AG09309 (cell line): Measurements from ENCODE around the gene NRXN3.

Source experiments
- DNase-seq: peaks from one replicate; pipeline ENCODE4 v3.0.0-alpha.2; 2010; ENCODE audit warnings: low read depth
- H3K4me3 ChIP-seq: 2 replicates; pipeline ENCODE4 v1.5.1; 2011; ENCODE audit warnings: mild to moderate bottlenecking, low read depth, low read length, moderate library complexity; ENCODE audit not compliant: control insufficient read depth
- CTCF ChIP-seq: IDR thresholded peaks from 2 replicates; pipeline ENCODE4 v1.5.1; 2011; ENCODE audit warnings: mild to moderate bottlenecking, low read depth, low read length, inconsistent platforms; ENCODE audit not compliant: insufficient read depth, control insufficient read depth; ENCODE audit errors: missing control alignments

NRXN3 gene

GRCh38 chr14:78763746-78764145 is 593.6 kb downstream of the NRXN3 start:
- DNase-seq = no peak
- TF ChIP-seq CTCF = no peak
- no peak overlapping the region for H3K4me3 ChIP-seq

- DNase-seq = no peak
- no peak for TF ChIP-seq CTCF
- no peak overlapping the region for H3K4me3 ChIP-seq
Measured at GRCh38 chr14:78764240-78764639, 594.1 kb downstream of the NRXN3 start.

GRCh38 chr14:78764645-78765044 is 594.5 kb downstream of the NRXN3 start:
- no peak for TF ChIP-seq CTCF
- DNase-seq = no peak
- H3K4me3 ChIP-seq = no peak overlapping the region

- no peak overlapping the region for H3K4me3 ChIP-seq
- no peak for TF ChIP-seq CTCF
- no peak for DNase-seq
Measured at GRCh38 chr14:78767436-78767835, 597.3 kb downstream of the NRXN3 start.

- no peak overlapping the region for H3K4me3 ChIP-seq
- no peak for DNase-seq
- no peak for TF ChIP-seq CTCF
Measured at GRCh38 chr14:78782551-78782950, 612.4 kb downstream of the NRXN3 start.

- no peak overlapping the region for H3K4me3 ChIP-seq
- DNase-seq = no peak
- TF ChIP-seq CTCF = no peak
Measured at GRCh38 chr14:78785265-78785664, 615.1 kb downstream of the NRXN3 start.
